Gastrocnemius medialis (tissue), 4 donors: ENCODE data around the gene CR1. TPM values are rescaled to one million over a fixed set of nuclear protein-coding genes. Genes with fewer than 3 reads are reported as not detected.
"Not testable (repeated sequence)": the region's sequence is repeated elsewhere in the genome, so short reads cannot be mapped to it uniquely, and the experiment has no call there.

Source experiments
- ATAC-seq, 2 donors: fragments of 150-250 bp; one replicate each; pipeline ENCODE4 v1.9.1; 2016
- DNase-seq, 2 donors: peaks; one replicate each; pipeline ENCODE4 v3.0.0-alpha.2; 2019
- H3K27ac ChIP-seq, 4 donors: fragments of 200-600 bp; sonication (generic); 1 replicate in 1 of 4; 2 replicates in 3 of 4; pipeline ENCODE4 v1.5.1; 2016 to 2018; ENCODE audit warnings: mild to moderate bottlenecking in 2 of 4, moderate library complexity in 1 of 4
- H3K27me3 ChIP-seq, 3 donors: fragments of 200-600 bp; sonication (generic) in 2 of 3; 1 replicate in 1 of 3; 2 replicates in 2 of 3; pipeline versions ENCODE4 v1.5.1 to v1.6.0; 2016 to 2019; ENCODE audit warnings: mild to moderate bottlenecking in 1 of 3, moderate library complexity in 1 of 3
- H3K36me3 ChIP-seq, 2 donors: fragments of 200-600 bp; sonication (generic) in 1 of 2; one replicate each; pipeline ENCODE4 v1.5.1; 2017 to 2018
- H3K4me1 ChIP-seq, 2 donors: fragments of 200-600 bp; sonication (generic) in 1 of 2; one replicate each; pipeline ENCODE4 v1.5.1; 2016 to 2017; ENCODE audit warnings: mild to moderate bottlenecking in 2 of 2
- H3K4me3 ChIP-seq, 4 donors: fragments of 200-600 bp; sonication (generic) in 3 of 4; 1 replicate in 1 of 4; 2 replicates in 3 of 4; pipeline ENCODE4 v1.5.1; 2016 to 2019; ENCODE audit warnings: mild to moderate bottlenecking in 2 of 4
- H3K9me3 ChIP-seq, 3 donors: fragments of 200-600 bp; sonication (generic) in 2 of 3; 1 replicate in 1 of 3; 2 replicates in 2 of 3; pipeline ENCODE4 v1.5.1; 2016 to 2019
- CTCF ChIP-seq, 5 experiments: fragments of 450-650 bp in 3 of 5; fragments of 200-600 bp in 2 of 5; sonication (generic) in 2 of 5; IDR thresholded peaks in 4 of 5; conservative IDR thresholded peaks in 1 of 5; 1 replicate in 4 of 5; 2 replicates in 1 of 5; pipeline ENCODE4 v1.5.1; 2016 to 2019; ENCODE audit warnings: antibody characterized with exemption in 5 of 5, mild to moderate bottlenecking in 3 of 5, moderate library complexity in 3 of 5
- POLR2A ChIP-seq, 2 donors: fragments of 450-650 bp; IDR thresholded peaks; one replicate each; pipeline ENCODE4 v1.6.1; 2017; ENCODE audit warnings: antibody characterized with exemption in 2 of 2, mild to moderate bottlenecking in 2 of 2, moderate library complexity in 2 of 2
- in situ Hi-C, 4 donors: fragments of 200-750 bp; cut with MboI; loops; one replicate each; pipeline versions ENCODE4 v1.15.0 to v1.8.0; 2017; ENCODE audit warnings: low sequenced_read_pairs in 4 of 4
- intact Hi-C: fragments of 100-400 bp; cut with DNase I; formaldehyde crosslinking; loops from one replicate; pipeline ENCODE4 v1.15.1; 2023; ENCODE audit warnings: low total_unique reads
- total RNA-seq, 4 donors: library from RNA; depleted of rRNA; stranded (reverse); fragments of >200 nt; gene quantifications; one replicate each; pipeline versions ENCODE4 v1.1.0 to v1.2.3, GENCODE V29; 2016

Gene CR1
- total RNA-seq, 4 donors from 2014 or later: 0.66 to 2.4 (median 1.7) TPM

GRCh38 chr1:207670997-207671396 is 175.0 kb downstream of the CR1 start:
- Histone ChIP-seq H3K36me3 (no peaks in the 10 kb centered on the region), H3K4me3 (no peak overlapping the region), H3K4me1 (no peaks in the 10 kb centered on the region), H3K27me3 (peaks cover 33 to 58% (median 43%) of the 10 kb centered on the region in 3 donors), H3K27ac (no peak overlapping the region), H3K9me3 (no peaks in the 10 kb centered on the region)
- intact Hi-C loops (no loop called here), in situ Hi-C loops (no loop called here)
- no peak for ATAC-seq
- DNase-seq: no peak
- TF ChIP-seq CTCF (IDR thresholded peaks at IDR 0.05 in 4 of 5, conservative IDR thresholded peaks at IDR 0.05 in 1 of 5) (no peak), POLR2A (IDR thresholded peaks at IDR 0.05) (no peak)

- no peaks in the 10 kb centered on the region for H3K4me1 ChIP-seq
- H3K9me3 ChIP-seq: no peaks in the 10 kb centered on the region
- ATAC-seq (no peak), DNase-seq (no peak)
- H3K27ac ChIP-seq: no peak overlapping the region
- H3K4me3 ChIP-seq: no peak overlapping the region
- peaks cover 29 to 42% (median 34%) of the 10 kb centered on the region in 3 donors for H3K27me3 ChIP-seq
- TF ChIP-seq CTCF (IDR thresholded peaks at IDR 0.05 in 4 of 5, conservative IDR thresholded peaks at IDR 0.05 in 1 of 5) (peak in 2 of 5 experiments; percentile 10 to 32), POLR2A (IDR thresholded peaks at IDR 0.05) (no peak)
- H3K36me3 ChIP-seq: no peaks in the 10 kb centered on the region
- in situ Hi-C loops: no loop called here
- intact Hi-C loops: no loop called here
These were observed 176.7 kb downstream of the CR1 start for GRCh38 chr1:207672522-207673130.

- H3K4me1 ChIP-seq: no peaks in the 10 kb centered on the region
- H3K9me3 ChIP-seq: no peaks in the 10 kb centered on the region
- no peak overlapping the region for H3K4me3 ChIP-seq
- DNase-seq (no peak), ATAC-seq (no peak)
- H3K27ac ChIP-seq: no peak overlapping the region
- in situ Hi-C loops: no loop called here
- no peaks in the 10 kb centered on the region for H3K36me3 ChIP-seq
- TF ChIP-seq POLR2A (IDR thresholded peaks at IDR 0.05): no peak
- no peak for TF ChIP-seq CTCF (IDR thresholded peaks at IDR 0.05 in 4 of 5, conservative IDR thresholded peaks at IDR 0.05 in 1 of 5)
- intact Hi-C loops: no loop called here
- peaks cover 24 to 34% (median 29%) of the 10 kb centered on the region in 3 donors for H3K27me3 ChIP-seq
These were observed 177.4 kb downstream of the CR1 start for GRCh38 chr1:207673399-207673798.

GRCh38 chr1:207676153-207676552 is 180.2 kb downstream of the CR1 start:
- ATAC-seq: no peak
- in situ Hi-C loops: no loop called here
- no peak for TF ChIP-seq CTCF (IDR thresholded peaks at IDR 0.05 in 4 of 5, conservative IDR thresholded peaks at IDR 0.05 in 1 of 5)
- no peak for TF ChIP-seq POLR2A (IDR thresholded peaks at IDR 0.05)
- peaks cover 0 to 9% (median 8%) of the 10 kb centered on the region in 3 donors for H3K27me3 ChIP-seq
- no peak overlapping the region for H3K4me3 ChIP-seq
- no peaks in the 10 kb centered on the region for H3K4me1 ChIP-seq
- H3K27ac ChIP-seq: no peak overlapping the region
- H3K36me3 ChIP-seq: no peaks in the 10 kb centered on the region
- H3K9me3 ChIP-seq: no peaks in the 10 kb centered on the region
- intact Hi-C loops: no loop called here
- DNase-seq: no peak

GRCh38 chr1:207680590-207681388 is 184.8 kb downstream of the CR1 start:
- H3K36me3 ChIP-seq, ATAC-seq, H3K27ac ChIP-seq, intact Hi-C loops, in situ Hi-C loops, H3K4me1 ChIP-seq, H3K4me3 ChIP-seq, H3K9me3 ChIP-seq, H3K27me3 ChIP-seq, DNase-seq: not testable (repeated sequence)

GRCh38 chr1:207682872-207683434 is 187.0 kb downstream of the CR1 start:
- H3K27me3 ChIP-seq, H3K4me3 ChIP-seq, DNase-seq, in situ Hi-C loops, H3K9me3 ChIP-seq, H3K36me3 ChIP-seq, H3K27ac ChIP-seq, H3K4me1 ChIP-seq, ATAC-seq, intact Hi-C loops: not testable (repeated sequence)

GRCh38 chr1:207690551-207690950 is 194.6 kb downstream of the CR1 start:
- DNase-seq, H3K36me3 ChIP-seq, H3K27ac ChIP-seq, H3K4me1 ChIP-seq, H3K27me3 ChIP-seq, H3K9me3 ChIP-seq, H3K4me3 ChIP-seq, ATAC-seq, intact Hi-C loops, in situ Hi-C loops: not testable (repeated sequence)
